Lung (tissue), 12 donors: ENCODE measurements around the gene JPH3. TPM values are rescaled to one million over a fixed set of nuclear protein-coding genes. Genes with fewer than 3 reads are reported as not detected.

Experiments
- ATAC-seq: fragments of 200-7000 bp; cut with Tn5 transposase; one replicate; pipeline ENCODE4 v1.9.1; 2020; ENCODE audit warnings: moderate number of reproducible peaks; ENCODE audit not compliant: insufficient read depth, low FRiP score
- DNase-seq, 3 donors: peaks; one replicate each; pipeline ENCODE4 v3.0.0-alpha.2; 2013 to 2017
- H3K27ac ChIP-seq, 2 donors: one replicate each; pipeline ENCODE4 v1.5.1; 2013; ENCODE audit warnings: mild to moderate bottlenecking in 2 of 2, moderate library complexity in 2 of 2, control low read depth in 1 of 2, inconsistent platforms in 1 of 2, low read depth in 1 of 2, low read length in 1 of 2
- H3K27me3 ChIP-seq, 3 donors: one replicate each; pipeline ENCODE4 v1.5.1; 2013; ENCODE audit warnings: low read length in 2 of 3; ENCODE audit not compliant: control insufficient read depth in 3 of 3, insufficient read depth in 3 of 3
- H3K36me3 ChIP-seq, 4 donors: one replicate each; pipeline ENCODE4 v1.5.1; 2013; ENCODE audit warnings: low read length in 4 of 4, mild to moderate bottlenecking in 1 of 4, moderate library complexity in 1 of 4; ENCODE audit not compliant: control insufficient read depth in 4 of 4, insufficient read depth in 4 of 4
- H3K4me1 ChIP-seq, 5 donors: one replicate each; pipeline ENCODE4 v1.5.1; 2013; ENCODE audit warnings: low read length in 5 of 5, mild to moderate bottlenecking in 2 of 5, moderate library complexity in 1 of 5; ENCODE audit not compliant: control insufficient read depth in 5 of 5, insufficient read depth in 5 of 5
- H3K4me3 ChIP-seq: one replicate; pipeline ENCODE4 v1.5.1; 2013; ENCODE audit warnings: mild to moderate bottlenecking, control low read depth, moderate library complexity
- H3K9ac ChIP-seq, 2 donors: one replicate each; pipeline ENCODE4 v1.5.1; 2013; ENCODE audit warnings: low read length in 2 of 2, control low read depth in 1 of 2; ENCODE audit not compliant: insufficient read depth in 1 of 2
- H3K9me3 ChIP-seq, 4 donors: one replicate each; pipeline ENCODE4 v1.5.1; 2013; ENCODE audit warnings: low read length in 3 of 4, mild to moderate bottlenecking in 1 of 4, moderate library complexity in 1 of 4; ENCODE audit not compliant: control insufficient read depth in 4 of 4, insufficient read depth in 3 of 4
- WGBS, 2 donors: extraction: QIAGEN DNeasy Blood & Tissue Kit; methylation state at CpG; one replicate each; pipeline ENCODE4 v1.1.7; 2013; 5-methylcytosine and 5-hydroxymethylcytosine counted together
- polyA plus RNA-seq, 2 donors: library from polyadenylated mRNA; stranded (reverse); fragments of 200-250 nt; gene quantifications; one replicate each; pipeline ENCODE4 v1.2.1, GENCODE V29; 2013
- total RNA-seq, 2 donors: library from RNA; depleted of rRNA in 1 of 2; stranded (reverse); fragments of >200 nt in 1 of 2; gene quantifications; one replicate each; pipeline ENCODE4 v1.2.1, GENCODE V29; 2014 to 2021
- TF ChIP-seq, protein P1 (sequence below): IDR thresholded peaks from 2 replicates; pipeline ENCODE4 v1.5.1; 2012; ENCODE audit warnings: mild to moderate bottlenecking; ENCODE audit errors: control extremely low read depth, extremely low read depth
- donor health status: control.
- donor health status: control.
- donor health status: Bipolar disorder and iron deficiency.
- donor health status: healthy.
- donor health status: DM: yes; HTN: yes; CAD: no.

The JPH3 gene
- total and polyA plus RNA-seq, 4 donors, result 0.04 to 0.68 (median 0.13) TPM

DNA sequence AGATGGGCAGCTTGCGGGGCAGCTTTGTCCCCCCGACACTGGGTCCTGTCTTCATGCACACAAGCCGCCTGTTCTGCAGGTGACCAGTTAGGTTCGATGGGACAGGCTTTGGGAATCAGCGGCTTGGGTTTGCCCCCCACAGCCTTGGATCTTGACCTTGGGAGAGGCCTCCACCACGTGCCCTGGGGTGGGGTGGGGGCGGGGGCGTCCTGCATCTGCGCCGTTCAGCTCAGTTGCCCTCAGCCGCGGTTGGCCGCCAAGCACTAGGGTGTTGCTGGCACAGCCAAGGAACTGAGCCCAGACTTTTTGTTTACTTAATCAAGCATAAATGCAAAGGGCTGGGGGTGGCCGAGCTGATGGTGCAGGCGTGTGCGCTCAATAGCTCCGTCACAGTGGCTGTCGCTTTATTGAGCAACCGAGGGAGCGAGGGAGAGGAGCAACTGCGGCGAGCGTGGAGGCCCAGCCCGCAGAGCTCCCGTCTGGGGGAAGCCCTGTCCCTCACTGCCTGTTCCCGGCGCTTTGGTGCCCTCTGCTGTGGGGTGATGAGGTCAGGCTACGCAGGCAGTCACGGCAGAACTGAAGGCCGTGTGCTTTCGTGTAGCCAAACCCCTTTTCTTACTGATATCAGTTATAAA lies 33.9 kb downstream of the JPH3 start:
- TF ChIP-seq, protein P1, sequence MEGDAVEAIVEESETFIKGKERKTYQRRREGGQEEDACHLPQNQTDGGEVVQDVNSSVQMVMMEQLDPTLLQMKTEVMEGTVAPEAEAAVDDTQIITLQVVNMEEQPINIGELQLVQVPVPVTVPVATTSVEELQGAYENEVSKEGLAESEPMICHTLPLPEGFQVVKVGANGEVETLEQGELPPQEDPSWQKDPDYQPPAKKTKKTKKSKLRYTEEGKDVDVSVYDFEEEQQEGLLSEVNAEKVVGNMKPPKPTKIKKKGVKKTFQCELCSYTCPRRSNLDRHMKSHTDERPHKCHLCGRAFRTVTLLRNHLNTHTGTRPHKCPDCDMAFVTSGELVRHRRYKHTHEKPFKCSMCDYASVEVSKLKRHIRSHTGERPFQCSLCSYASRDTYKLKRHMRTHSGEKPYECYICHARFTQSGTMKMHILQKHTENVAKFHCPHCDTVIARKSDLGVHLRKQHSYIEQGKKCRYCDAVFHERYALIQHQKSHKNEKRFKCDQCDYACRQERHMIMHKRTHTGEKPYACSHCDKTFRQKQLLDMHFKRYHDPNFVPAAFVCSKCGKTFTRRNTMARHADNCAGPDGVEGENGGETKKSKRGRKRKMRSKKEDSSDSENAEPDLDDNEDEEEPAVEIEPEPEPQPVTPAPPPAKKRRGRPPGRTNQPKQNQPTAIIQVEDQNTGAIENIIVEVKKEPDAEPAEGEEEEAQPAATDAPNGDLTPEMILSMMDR, result peak; percentile 51
- peaks cover 0 to 7% (median 0%) of the 10 kb centered on the region in 5 donors for H3K4me1 ChIP-seq
- H3K36me3 ChIP-seq, result no peaks in the 10 kb centered on the region
- peaks cover 0 to 2% (median 1%) of the 10 kb centered on the region in 4 donors for H3K9me3 ChIP-seq
- ATAC-seq, result peak; percentile 91
- peak; percentile 80 to 84 (median 82) for DNase-seq
- no peak overlapping the region for H3K4me3 ChIP-seq
- 10% methylated on average over 30 to 31 of the region's 31 CpGs for WGBS, 2 donors
- no peak overlapping the region for H3K27ac ChIP-seq
- no peak overlapping the region for H3K9ac ChIP-seq
- H3K27me3 ChIP-seq, result peaks cover 0 to 4% (median 0%) of the 10 kb centered on the region in 3 donors

DNA sequence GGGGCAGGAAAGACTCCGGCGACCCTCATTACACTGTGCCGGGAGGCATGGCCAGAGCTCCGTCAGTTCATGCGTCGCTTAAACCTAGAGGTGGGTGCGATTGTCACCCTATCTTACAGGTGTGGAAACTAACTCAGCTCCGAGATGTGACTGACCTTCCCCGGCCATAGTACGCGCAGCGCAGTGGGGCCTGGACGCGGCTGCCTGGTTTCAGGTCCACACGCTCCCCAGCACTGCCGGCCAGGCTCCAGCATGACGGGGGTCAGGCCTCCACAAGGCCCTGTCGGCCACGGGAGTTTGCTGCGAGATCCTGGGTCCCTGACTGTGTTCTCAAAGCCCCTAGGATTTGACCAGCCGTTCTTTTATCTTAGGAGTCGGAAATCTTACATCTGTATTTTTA lies 34.4 kb downstream of the JPH3 start:
- Histone ChIP-seq H3K9ac (no peak overlapping the region), H3K27me3 (peaks cover 0 to 3% (median 0%) of the 10 kb centered on the region in 3 donors), H3K4me3 (no peak overlapping the region), H3K9me3 (no peaks in the 10 kb centered on the region), H3K36me3 (no peaks in the 10 kb centered on the region), H3K4me1 (peaks cover 0 to 7% (median 0%) of the 10 kb centered on the region in 5 donors), H3K27ac (no peak overlapping the region)
- DNase-seq (no peak), ATAC-seq (no peak)
- TF ChIP-seq, protein P1, result no peak
- WGBS, 2 donors, result 85 to 90% methylated on average over 22 of the region's 22 CpGs

DNA sequence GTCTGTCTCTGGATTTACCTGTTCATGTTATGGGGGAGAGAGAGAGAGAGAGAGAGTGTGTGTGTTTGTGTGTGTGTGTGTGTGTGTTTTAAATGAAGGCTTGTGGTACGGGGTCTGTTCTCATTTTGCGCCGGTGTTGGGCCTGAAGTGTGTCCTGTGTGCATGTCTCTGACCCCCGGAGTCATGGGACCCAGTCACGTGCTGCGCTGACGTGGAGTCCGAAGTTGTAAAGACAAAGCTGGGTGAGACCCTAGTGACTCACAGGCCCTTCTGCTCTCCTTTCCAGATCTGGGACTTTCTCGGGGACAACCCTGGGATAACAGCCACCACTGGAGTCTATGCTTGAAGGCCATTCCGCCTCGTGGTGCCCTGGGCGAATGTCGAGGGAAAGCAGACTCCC lies 35.0 kb downstream of the JPH3 start:
- Histone ChIP-seq H3K4me3 (no peak overlapping the region), H3K4me1 (peaks cover 0 to 7% (median 0%) of the 10 kb centered on the region in 5 donors), H3K36me3 (no peaks in the 10 kb centered on the region), H3K9me3 (no peaks in the 10 kb centered on the region), H3K27me3 (peaks cover 0 to 3% (median 0%) of the 10 kb centered on the region in 3 donors), H3K9ac (no peak overlapping the region), H3K27ac (no peak overlapping the region)
- DNase-seq (no peak), ATAC-seq (no peak)
- TF ChIP-seq, protein P1, result no peak
- 88 to 95% methylated on average over 13 of the region's 13 CpGs for WGBS, 2 donors
